Endothelial cell of umbilical vein (primary cell): ENCODE measurements around the gene RAB18. TPM values are rescaled to one million over a fixed set of nuclear protein-coding genes. Genes with fewer than 3 reads are reported as not detected.

Experiments used
- BruUV-seq: library from RNA; stranded (reverse); fragments of 400-500 nt; replicated peaks from 2 replicates; lab custom pipeline; 2021; lab: Mats Ljungman, UMichigan
- CTCF ChIA-PET: fragments of 300-600, 350-600 bp; sonication (Branson Sonifier 250); formaldehyde crosslinking; loops from one replicate; lab custom pipeline; 2021; ENCODE audit warnings: antibody characterized with exemption, inconsistent platforms; lab: Charles Lee
- POLR2A ChIA-PET: fragments of 300-600, 350-600 bp; sonication (Branson Sonifier 250); formaldehyde crosslinking; loops from one replicate; lab custom pipeline; 2021; ENCODE audit warnings: antibody characterized with exemption, inconsistent platforms; lab: Charles Lee
- DNase-seq: peaks from one replicate; pipeline ENCODE4 v3.0.0-alpha.2; 2011; ENCODE audit warnings: low read depth, low spot score
- FAIRE-seq: peaks from 2 replicates; lab custom pipeline; 2011; peaks lifted over from hg19 to GRCh38; lab: Jason Lieb, UNC
- H2AFZ ChIP-seq: 2 replicates; pipeline ENCODE4 v1.6.0; 2012; ENCODE audit warnings: low read depth, low read length, control low read depth, inconsistent platforms
- H3K27ac ChIP-seq: 2 replicates; pipeline ENCODE4 v1.5.1; 2011; ENCODE audit warnings: low read depth, mild to moderate bottlenecking, control low read depth, low read length, moderate library complexity; ENCODE audit not compliant: insufficient read depth
- H3K27me3 ChIP-seq, 2 experiments: 2 replicates each; pipeline versions ENCODE4 v1.6.0 to v1.6.1; 2011; ENCODE audit warnings: low read length in 2 of 2, mixed read lengths in 1 of 2; ENCODE audit not compliant: control insufficient read depth in 2 of 2, insufficient read depth in 2 of 2
- H3K36me3 ChIP-seq, 2 experiments: 2 replicates in 1 of 2; 3 replicates in 1 of 2; pipeline ENCODE4 v1.5.1; 2011; ENCODE audit warnings: low read length in 2 of 2, mild to moderate bottlenecking in 1 of 2, moderate library complexity in 1 of 2; ENCODE audit not compliant: control insufficient read depth in 2 of 2, insufficient read depth in 2 of 2; ENCODE audit errors: extremely low read depth in 1 of 2
- H3K4me1 ChIP-seq: 3 replicates; pipeline ENCODE4 v1.5.1; 2011; ENCODE audit warnings: mild to moderate bottlenecking, low read length; ENCODE audit not compliant: control insufficient read depth, insufficient read depth; ENCODE audit errors: extremely low read depth
- H3K4me2 ChIP-seq: 2 replicates; pipeline ENCODE4 v1.6.1; 2011; ENCODE audit warnings: low read length, control low read depth, mixed read lengths; ENCODE audit not compliant: insufficient read depth
- H3K4me3 ChIP-seq, 3 experiments: fragments of 200-600 bp in 1 of 3; sonication (generic), shearing (Covaris generic) in 1 of 3; replicated peaks in 1 of 3; 2 replicates each; pipeline ENCODE4 v1.5.1; 2011 to 2016; ENCODE audit warnings: control low read depth in 3 of 3, low read length in 3 of 3, mild to moderate bottlenecking in 2 of 3, inconsistent platforms in 1 of 3, low read depth in 1 of 3, moderate library complexity in 1 of 3; ENCODE audit not compliant: insufficient read depth in 1 of 3
- H3K79me2 ChIP-seq: 2 replicates; pipeline ENCODE4 v1.6.0; 2012; ENCODE audit warnings: low read length, inconsistent platforms; ENCODE audit not compliant: control insufficient read depth, insufficient read depth
- H3K9ac ChIP-seq: replicated peaks from 2 replicates; pipeline ENCODE3; 2011; ENCODE audit warnings: low read length, control low read depth; ENCODE audit not compliant: insufficient read depth; ENCODE audit errors: extremely low read depth
- H3K9me1 ChIP-seq: replicated peaks from 3 replicates; pipeline ENCODE4 v1.6.0; 2011; ENCODE audit warnings: mild to moderate bottlenecking, low read length; ENCODE audit not compliant: control insufficient read depth, insufficient read depth; ENCODE audit errors: extremely low read depth
- H3K9me3 ChIP-seq: replicated peaks from 2 replicates; pipeline ENCODE4 v1.5.1; 2012; ENCODE audit warnings: low read length, inconsistent platforms; ENCODE audit not compliant: control insufficient read depth, insufficient read depth
- H4K20me1 ChIP-seq: replicated peaks from 2 replicates; pipeline ENCODE3; 2011; ENCODE audit warnings: mild to moderate bottlenecking, low read length; ENCODE audit not compliant: control insufficient read depth, insufficient read depth; ENCODE audit errors: extremely low read depth
- CTCF ChIP-seq, 2 donors: IDR thresholded peaks; 1 replicate in 1 of 2; 2 replicates in 1 of 2; pipeline ENCODE4 v1.5.1; 2011; ENCODE audit warnings: low read length in 2 of 2, mild to moderate bottlenecking in 2 of 2, moderate library complexity in 2 of 2, control low read depth in 1 of 2, inconsistent platforms in 1 of 2, low read depth in 1 of 2; ENCODE audit not compliant: insufficient read depth in 1 of 2; ENCODE audit errors: extremely low read depth in 1 of 2
- FOS ChIP-seq: IDR thresholded peaks from 2 replicates; pipeline ENCODE4 v1.6.1; 2011; ENCODE audit warnings: mild to moderate bottlenecking, low read length, moderate library complexity, borderline replicate concordance; ENCODE audit not compliant: insufficient read depth
- GATA2 ChIP-seq: IDR thresholded peaks from 2 replicates; pipeline ENCODE4 v1.7.0; 2011; ENCODE audit warnings: low read depth, mild to moderate bottlenecking, moderate library complexity, mixed read lengths, low read length; ENCODE audit not compliant: insufficient read length, insufficient read depth
- JUN ChIP-seq: IDR thresholded peaks from 2 replicates; pipeline ENCODE4 v1.6.1; 2011; ENCODE audit warnings: borderline replicate concordance, low read depth; ENCODE audit not compliant: insufficient read length, insufficient read depth
- MAX ChIP-seq: IDR thresholded peaks from 2 replicates; pipeline ENCODE4 v1.6.1; 2011; ENCODE audit not compliant: insufficient read depth, insufficient read length
- MYC ChIP-seq: IDR thresholded peaks from one replicate; pipeline ENCODE4 v1.6.1; 2011; ENCODE audit warnings: mild to moderate bottlenecking, low read depth, low read length
- POLR2A ChIP-seq: IDR thresholded peaks from 2 replicates; pipeline ENCODE4 v1.6.1; 2012; ENCODE audit warnings: low read depth, mild to moderate bottlenecking, control low read depth, low read length
- dilution Hi-C: fragments of 300-500 bp; cut with MboI; formaldehyde crosslinking; loops from one replicate; pipeline ENCODE4 v1.15.0; 2019; ENCODE audit warnings: low sequenced_read_pairs; ENCODE audit not compliant: extremely low pct_ligation_motif_present
- intact Hi-C: fragments of 100-400 bp; cut with micrococcal nuclease; formaldehyde crosslinking; loops from one replicate; pipeline ENCODE4 v1.10.0; 2022
- polyA plus RNA-seq, 4 experiments: library from polyadenylated mRNA; depleted of rRNA in 3 of 4; stranded (reverse) in 3 of 4; unstranded in 1 of 4; fragments of >200 nt; gene quantifications; 2 replicates each; pipeline versions ENCODE4 v1.2.1 to v1.2.3, GENCODE V29; 2011 to 2012; ENCODE audit warnings: missing spikeins in 1 of 4
- total RNA-seq: library from RNA; stranded (reverse); gene quantifications from 2 replicates; pipeline ENCODE4 v1.2.3, GENCODE V29; 2021

RAB18 gene
- total and polyA plus RNA-seq, 2 donors (not counting 3 experiments of a cell fraction or from before 2014, with no cell fraction given), result 20.4 to 108 TPM

- ChIA-PET CTCF (no interaction called here), POLR2A (interaction anchor here (1.9 kb wide), 1 partner anchor 25 kb away, joined by 8 read pairs; the partner anchor contains the start of gene RAB18)
- H3K4me1 ChIP-seq, result no peaks in the 10 kb centered on the region
- peaks cover 68% of the 10 kb centered on the region for H3K79me2 ChIP-seq
- H2AFZ ChIP-seq, result no peak overlapping the region
- DNase-seq (no peak), FAIRE-seq (no peak)
- no peak overlapping the region for H3K4me2 ChIP-seq
- H3K36me3 ChIP-seq, result peaks cover 0 to 11% of the 10 kb centered on the region in 2 experiments
- dilution Hi-C loops (no loop called here), intact Hi-C loops (no loop called here)
- H4K20me1 ChIP-seq, result peaks cover 8% of the 10 kb centered on the region
- no peak overlapping the region for H3K4me3 ChIP-seq
- no peak overlapping the region for H3K9ac ChIP-seq
- H3K9me1 ChIP-seq, result no peaks in the 10 kb centered on the region
- H3K27ac ChIP-seq, result no peak overlapping the region
- TF ChIP-seq GATA2 (no peak), POLR2A (no peak), JUN (no peak), CTCF (IDR thresholded peaks at IDR 0.05; ENCODE audit: extremely low read depth in 1 of 2, insufficient read depth in 1 of 2, low read depth in 1 of 2, low read length in 2 of 2) (no peak), MYC (no peak), MAX (no peak), FOS (no peak)
- no peaks in the 10 kb centered on the region for H3K27me3 ChIP-seq
- no TSS peak for BruUV-seq
- no peaks in the 10 kb centered on the region for H3K9me3 ChIP-seq
These were observed 25.1 kb downstream of the RAB18 start for GRCh38 chr10:27529010-27529783.
